ENCODE data around the gene KRTAP2-4.

DNA sequence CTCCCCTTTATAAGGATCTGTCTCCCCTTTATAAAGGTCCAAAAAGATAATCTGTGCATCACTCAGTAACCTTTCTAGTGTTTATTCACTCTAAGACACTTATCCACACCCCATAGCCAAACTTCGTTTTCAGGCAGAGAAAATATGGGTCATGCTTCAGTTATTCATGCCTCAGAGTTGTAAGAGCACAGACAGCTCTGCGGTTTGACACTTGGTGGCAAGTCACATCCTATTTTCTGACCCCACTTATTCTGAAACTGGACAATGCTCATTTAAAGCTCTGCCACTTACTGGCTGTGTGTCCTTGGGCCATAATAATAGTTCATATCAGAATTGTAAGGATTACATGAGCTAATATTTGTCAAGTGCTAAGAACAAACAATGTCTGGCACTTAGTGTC, 16.6 kb downstream of the KRTAP2-4 start:
- TF ChIP-seq, protein P1, sequence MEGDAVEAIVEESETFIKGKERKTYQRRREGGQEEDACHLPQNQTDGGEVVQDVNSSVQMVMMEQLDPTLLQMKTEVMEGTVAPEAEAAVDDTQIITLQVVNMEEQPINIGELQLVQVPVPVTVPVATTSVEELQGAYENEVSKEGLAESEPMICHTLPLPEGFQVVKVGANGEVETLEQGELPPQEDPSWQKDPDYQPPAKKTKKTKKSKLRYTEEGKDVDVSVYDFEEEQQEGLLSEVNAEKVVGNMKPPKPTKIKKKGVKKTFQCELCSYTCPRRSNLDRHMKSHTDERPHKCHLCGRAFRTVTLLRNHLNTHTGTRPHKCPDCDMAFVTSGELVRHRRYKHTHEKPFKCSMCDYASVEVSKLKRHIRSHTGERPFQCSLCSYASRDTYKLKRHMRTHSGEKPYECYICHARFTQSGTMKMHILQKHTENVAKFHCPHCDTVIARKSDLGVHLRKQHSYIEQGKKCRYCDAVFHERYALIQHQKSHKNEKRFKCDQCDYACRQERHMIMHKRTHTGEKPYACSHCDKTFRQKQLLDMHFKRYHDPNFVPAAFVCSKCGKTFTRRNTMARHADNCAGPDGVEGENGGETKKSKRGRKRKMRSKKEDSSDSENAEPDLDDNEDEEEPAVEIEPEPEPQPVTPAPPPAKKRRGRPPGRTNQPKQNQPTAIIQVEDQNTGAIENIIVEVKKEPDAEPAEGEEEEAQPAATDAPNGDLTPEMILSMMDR (conservative IDR thresholded peaks at IDR 0.05 in 1 of 2, IDR thresholded peaks at IDR 0.05 in 1 of 2; ENCODE audit: low read depth in 1 of 2, low read length in 2 of 2), result no peak
- TF ChIP-seq EZH2 (IDR thresholded peaks at IDR 0.05; ENCODE audit: low read length, missing control alignments), result no peak
